GM10847 (cell line): ENCODE data around the gene POLR1C.

ENCODE experiments used
- POLR2A ChIP-seq: IDR thresholded peaks from 2 replicates; pipeline ENCODE4 v1.6.1; 2011; ENCODE audit not compliant: insufficient read length; ENCODE audit errors: extremely low read depth

Gene POLR1C

GRCh38 chr6:43490523-43490939 lies 26.4 kb upstream of the POLR1C start:
- TF ChIP-seq POLR2A, result no peak

- TF ChIP-seq POLR2A, result no peak
These were observed 24.9 kb upstream of the POLR1C start for GRCh38 chr6:43491750-43492661.

GRCh38 chr6:43492673-43493072 lies 24.2 kb upstream of the POLR1C start:
- TF ChIP-seq POLR2A, result no peak

GRCh38 chr6:43493230-43493629 lies 23.7 kb upstream of the POLR1C start:
- TF ChIP-seq POLR2A, result no peak

- no peak for TF ChIP-seq POLR2A
These were observed 23.1 kb upstream of the POLR1C start for GRCh38 chr6:43493833-43494232.

GRCh38 chr6:43494321-43494720 lies 22.6 kb upstream of the POLR1C start:
- TF ChIP-seq POLR2A, result no peak

- no peak for TF ChIP-seq POLR2A
These were observed 22.1 kb upstream of the POLR1C start for GRCh38 chr6:43494766-43495165.

- no peak for TF ChIP-seq POLR2A
These were observed 21.4 kb upstream of the POLR1C start for GRCh38 chr6:43495409-43495941.

- no peak for TF ChIP-seq POLR2A
These were observed 20.3 kb upstream of the POLR1C start for GRCh38 chr6:43496370-43497128.

GRCh38 chr6:43497129-43497396 lies 19.8 kb upstream of the POLR1C start:
- no peak for TF ChIP-seq POLR2A

- no peak for TF ChIP-seq POLR2A
These were observed 19.2 kb upstream of the POLR1C start for GRCh38 chr6:43497689-43498088.

- no peak for TF ChIP-seq POLR2A
These were observed 17.7 kb upstream of the POLR1C start for GRCh38 chr6:43499028-43499815.

GRCh38 chr6:43500921-43501320 lies 16.0 kb upstream of the POLR1C start:
- TF ChIP-seq POLR2A, result no peak

- no peak for TF ChIP-seq POLR2A
These were observed 14.2 kb upstream of the POLR1C start for GRCh38 chr6:43502666-43503065.

- no peak for TF ChIP-seq POLR2A
These were observed 13.4 kb upstream of the POLR1C start for GRCh38 chr6:43503443-43503842.
